Measurements from ENCODE around the gene RNPS1. TPM values are rescaled to one million over a fixed set of nuclear protein-coding genes. Genes with fewer than 3 reads are reported as not detected.
A peak's percentile ranks its signal among the peaks of the same experiment; 100 is the strongest.

RNPS1 gene
- total RNA-seq, 1 donor, result 81.1 TPM

DNA sequence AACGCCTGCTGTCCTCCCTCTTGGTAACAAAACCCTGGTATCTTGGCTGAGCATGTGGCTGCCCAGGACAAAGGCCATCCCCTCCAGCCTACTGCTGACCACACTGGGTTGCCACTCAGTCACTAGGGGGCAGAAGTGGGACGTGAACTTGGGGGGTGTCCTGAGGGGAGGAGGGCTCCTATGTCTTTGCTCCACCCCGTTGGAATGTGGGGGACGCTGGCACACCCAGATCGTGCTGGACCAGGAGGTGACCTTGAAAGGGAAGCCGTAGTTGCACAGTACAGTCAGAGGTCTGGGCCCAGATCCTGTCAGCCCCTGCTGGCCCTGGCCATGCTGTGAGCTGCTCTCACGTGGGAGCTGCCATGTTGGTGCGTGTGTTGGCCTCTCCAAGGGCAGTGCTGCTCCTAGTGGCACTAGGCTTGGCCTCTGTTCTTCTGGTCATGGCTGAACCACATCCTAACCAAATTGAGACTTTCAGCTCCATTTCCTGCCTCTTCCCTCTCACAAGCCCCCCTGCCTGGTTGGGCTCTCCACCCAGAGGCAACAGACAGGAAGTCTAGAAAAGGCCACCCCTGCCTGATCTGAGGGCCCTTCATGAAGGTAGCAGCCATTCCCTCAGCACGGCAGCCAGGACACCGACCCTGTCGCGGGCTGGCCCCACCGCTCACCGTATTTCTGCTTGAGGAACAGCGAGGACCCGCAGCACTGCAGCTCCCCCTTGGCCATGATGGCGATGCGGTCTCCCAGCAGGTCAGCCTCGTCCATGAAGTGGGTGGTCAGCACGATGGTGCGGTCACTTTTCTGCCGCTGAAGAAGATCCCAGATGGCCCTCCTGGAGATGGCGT is 29.0 kb upstream of the RNPS1 start:
- no peaks in the 10 kb centered on the region for H4K20me1 ChIP-seq (ENCODE audit: insufficient read depth, low read length)
- H3K36me3 ChIP-seq (ENCODE audit: insufficient read depth, low read length), result no peaks in the 10 kb centered on the region
- no peaks in the 10 kb centered on the region for H3K27me3 ChIP-seq (ENCODE audit: insufficient read depth, low read length)
- TF ChIP-seq, protein P1, sequence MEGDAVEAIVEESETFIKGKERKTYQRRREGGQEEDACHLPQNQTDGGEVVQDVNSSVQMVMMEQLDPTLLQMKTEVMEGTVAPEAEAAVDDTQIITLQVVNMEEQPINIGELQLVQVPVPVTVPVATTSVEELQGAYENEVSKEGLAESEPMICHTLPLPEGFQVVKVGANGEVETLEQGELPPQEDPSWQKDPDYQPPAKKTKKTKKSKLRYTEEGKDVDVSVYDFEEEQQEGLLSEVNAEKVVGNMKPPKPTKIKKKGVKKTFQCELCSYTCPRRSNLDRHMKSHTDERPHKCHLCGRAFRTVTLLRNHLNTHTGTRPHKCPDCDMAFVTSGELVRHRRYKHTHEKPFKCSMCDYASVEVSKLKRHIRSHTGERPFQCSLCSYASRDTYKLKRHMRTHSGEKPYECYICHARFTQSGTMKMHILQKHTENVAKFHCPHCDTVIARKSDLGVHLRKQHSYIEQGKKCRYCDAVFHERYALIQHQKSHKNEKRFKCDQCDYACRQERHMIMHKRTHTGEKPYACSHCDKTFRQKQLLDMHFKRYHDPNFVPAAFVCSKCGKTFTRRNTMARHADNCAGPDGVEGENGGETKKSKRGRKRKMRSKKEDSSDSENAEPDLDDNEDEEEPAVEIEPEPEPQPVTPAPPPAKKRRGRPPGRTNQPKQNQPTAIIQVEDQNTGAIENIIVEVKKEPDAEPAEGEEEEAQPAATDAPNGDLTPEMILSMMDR (IDR thresholded peaks at IDR 0.05; ENCODE audit: extremely low read depth, low read depth, low read length), result peak; percentile 53
- no peak overlapping the region for H3K4me3 ChIP-seq (ENCODE audit: insufficient read depth, low read length)
- no peak overlapping the region for H3K4me2 ChIP-seq (ENCODE audit: insufficient read depth, low read length)
- H2AFZ ChIP-seq (ENCODE audit: low read length), result peak overlapping the region; percentile 56
- peak; percentile 91 for DNase-seq (ENCODE audit: insufficient read length, low spot score, missing footprints)
- no peaks in the 10 kb centered on the region for H3K9me3 ChIP-seq (ENCODE audit: low read depth, low read length)
- no peaks in the 10 kb centered on the region for H3K79me2 ChIP-seq (ENCODE audit: insufficient read depth, low read length)
- H3K4me1 ChIP-seq (ENCODE audit: insufficient read depth, low read length), result no peaks in the 10 kb centered on the region
- no peak overlapping the region for H3K27ac ChIP-seq (ENCODE audit: low read depth, low read length)

DNA sequence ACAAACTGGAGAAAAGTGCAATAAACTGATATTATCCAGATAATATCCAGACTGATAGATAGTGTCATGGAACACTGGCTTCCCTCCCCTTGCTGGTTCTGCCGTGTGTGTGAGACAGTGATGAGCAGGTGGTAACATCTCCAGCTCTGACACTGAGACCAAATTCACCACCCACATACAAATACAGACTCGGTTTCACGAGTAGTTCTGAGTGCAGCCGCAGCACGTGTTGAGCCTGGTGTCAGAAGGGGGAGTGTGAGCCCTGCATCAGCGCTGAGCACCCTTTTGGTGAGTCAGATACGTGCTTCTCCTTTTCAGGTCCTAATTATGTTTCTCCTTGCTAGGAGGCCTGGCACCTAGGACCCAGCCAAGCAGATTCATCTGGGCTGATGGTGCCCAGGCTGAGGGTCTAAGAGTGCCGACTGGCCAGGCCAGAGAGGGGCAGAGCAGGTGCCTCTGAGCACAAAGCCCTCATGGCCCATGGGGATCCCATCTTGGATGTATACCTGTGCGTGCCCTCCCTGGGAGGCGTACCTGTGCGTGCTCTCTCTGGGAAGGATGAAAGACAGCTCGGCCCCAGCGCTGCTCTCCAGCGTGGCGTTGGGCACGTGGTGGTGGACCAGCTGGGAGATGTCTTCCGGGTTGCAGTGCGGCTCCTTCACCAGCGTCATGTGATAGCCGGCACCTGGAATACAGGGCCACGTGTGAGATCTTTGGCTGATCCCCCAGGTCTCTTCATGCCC is 27.3 kb upstream of the RNPS1 start:
- DNase-seq (ENCODE audit: insufficient read length, low spot score, missing footprints), result peak; percentile 19
- TF ChIP-seq, protein P1 (IDR thresholded peaks at IDR 0.05; ENCODE audit: extremely low read depth, low read depth, low read length), result no peak
- Histone ChIP-seq H2AFZ (ENCODE audit: low read length) (no peak overlapping the region), H3K4me2 (ENCODE audit: insufficient read depth, low read length) (no peak overlapping the region), H3K9me3 (ENCODE audit: low read depth, low read length) (no peaks in the 10 kb centered on the region), H3K36me3 (ENCODE audit: insufficient read depth, low read length) (no peaks in the 10 kb centered on the region), H3K4me3 (ENCODE audit: insufficient read depth, low read length) (no peak overlapping the region), H3K79me2 (ENCODE audit: insufficient read depth, low read length) (no peaks in the 10 kb centered on the region), H3K4me1 (ENCODE audit: insufficient read depth, low read length) (no peaks in the 10 kb centered on the region), H3K27me3 (ENCODE audit: insufficient read depth, low read length) (no peaks in the 10 kb centered on the region), H3K27ac (ENCODE audit: low read depth, low read length) (no peak overlapping the region), H4K20me1 (ENCODE audit: insufficient read depth, low read length) (no peaks in the 10 kb centered on the region)

DNA sequence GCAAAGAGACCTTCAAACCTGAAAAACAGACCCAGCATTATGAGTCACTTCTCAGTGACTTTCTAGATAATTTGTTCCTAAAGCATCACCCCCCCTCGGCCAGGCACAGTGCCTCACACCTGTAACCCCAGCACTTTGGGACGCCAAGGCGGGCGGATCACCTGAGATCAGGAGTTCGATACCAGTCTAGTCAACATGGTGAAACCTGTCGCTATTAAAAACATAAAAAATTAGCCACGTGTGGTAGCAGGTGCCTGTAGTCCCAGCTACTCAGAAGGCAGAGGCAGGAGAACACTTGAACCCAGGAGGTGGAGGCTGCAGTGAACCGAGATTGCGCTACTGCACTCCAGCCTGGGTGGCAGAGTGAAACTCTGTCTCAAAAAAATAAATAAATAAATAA is 24.3 kb upstream of the RNPS1 start:
- H4K20me1 ChIP-seq (ENCODE audit: insufficient read depth, low read length), result no peaks in the 10 kb centered on the region
- H3K27me3 ChIP-seq (ENCODE audit: insufficient read depth, low read length), result no peaks in the 10 kb centered on the region
- no peaks in the 10 kb centered on the region for H3K9me3 ChIP-seq (ENCODE audit: low read depth, low read length)
- H3K27ac ChIP-seq (ENCODE audit: low read depth, low read length), result no peak overlapping the region
- no peaks in the 10 kb centered on the region for H3K79me2 ChIP-seq (ENCODE audit: insufficient read depth, low read length)
- H3K36me3 ChIP-seq (ENCODE audit: insufficient read depth, low read length), result no peaks in the 10 kb centered on the region
- H3K4me3 ChIP-seq (ENCODE audit: insufficient read depth, low read length), result no peak overlapping the region
- DNase-seq (ENCODE audit: insufficient read length, low spot score, missing footprints), result no peak
- TF ChIP-seq, protein P1 (IDR thresholded peaks at IDR 0.05; ENCODE audit: extremely low read depth, low read depth, low read length), result no peak
- no peak overlapping the region for H2AFZ ChIP-seq (ENCODE audit: low read length)
- H3K4me2 ChIP-seq (ENCODE audit: insufficient read depth, low read length), result no peak overlapping the region
- no peaks in the 10 kb centered on the region for H3K4me1 ChIP-seq (ENCODE audit: insufficient read depth, low read length)

DNA sequence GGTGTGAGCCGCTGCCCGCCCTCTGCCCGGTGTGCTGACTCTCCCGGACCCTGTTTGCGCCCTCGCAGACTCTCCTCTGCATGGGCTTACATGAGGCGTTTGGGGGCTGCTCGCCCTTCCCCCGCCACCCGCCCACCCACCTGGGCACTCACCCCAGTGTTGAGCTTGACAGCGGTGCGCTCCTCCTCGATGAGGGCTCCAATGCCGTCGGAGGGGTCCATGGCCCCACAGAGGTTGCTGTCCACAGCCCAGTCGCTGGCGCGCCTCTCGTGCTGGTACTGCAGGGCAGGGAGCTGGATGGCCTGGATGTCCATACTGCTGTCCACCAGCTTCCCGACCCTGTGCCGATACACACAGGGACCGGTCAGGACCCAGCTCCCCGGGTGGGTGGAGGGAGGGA is 21.4 kb upstream of the RNPS1 start:
- Histone ChIP-seq H3K4me1 (ENCODE audit: insufficient read depth, low read length) (no peaks in the 10 kb centered on the region), H3K27ac (ENCODE audit: low read depth, low read length) (no peak overlapping the region), H4K20me1 (ENCODE audit: insufficient read depth, low read length) (no peaks in the 10 kb centered on the region), H3K9me3 (ENCODE audit: low read depth, low read length) (no peaks in the 10 kb centered on the region), H3K36me3 (ENCODE audit: insufficient read depth, low read length) (no peaks in the 10 kb centered on the region), H3K79me2 (ENCODE audit: insufficient read depth, low read length) (no peaks in the 10 kb centered on the region), H3K4me2 (ENCODE audit: insufficient read depth, low read length) (no peak overlapping the region), H2AFZ (ENCODE audit: low read length) (no peak overlapping the region), H3K4me3 (ENCODE audit: insufficient read depth, low read length) (no peak overlapping the region), H3K27me3 (ENCODE audit: insufficient read depth, low read length) (no peaks in the 10 kb centered on the region)
- TF ChIP-seq, protein P1 (IDR thresholded peaks at IDR 0.05; ENCODE audit: extremely low read depth, low read depth, low read length), result no peak
- DNase-seq (ENCODE audit: insufficient read length, low spot score, missing footprints), result peak; percentile 79

Measured in osteoblast (primary cell).